Tibial artery (tissue), 4 donors: ENCODE data around the gene SPTBN5.

Source experiments
- DNase-seq, 2 donors: peaks; one replicate each; pipeline ENCODE4 v3.0.0-alpha.2; 2019
- H3K27ac ChIP-seq, 2 donors: fragments of 200-600 bp; sonication (generic) in 1 of 2; 1 replicate in 1 of 2; 2 replicates in 1 of 2; pipeline ENCODE4 v1.5.1; 2018 to 2019; ENCODE audit warnings: mild to moderate bottlenecking in 1 of 2
- H3K27me3 ChIP-seq, 2 donors: fragments of 200-600 bp; sonication (generic) in 1 of 2; one replicate each; pipeline versions ENCODE4 v1.5.1 to v1.6.0; 2016 to 2019
- H3K36me3 ChIP-seq, 3 donors: fragments of 200-600 bp; sonication (generic) in 2 of 3; one replicate each; pipeline ENCODE4 v1.5.1; 2016 to 2019; ENCODE audit warnings: mild to moderate bottlenecking in 2 of 3
- H3K4me1 ChIP-seq, 4 donors: fragments of 200-600 bp; sonication (generic) in 2 of 4; 1 replicate in 3 of 4; 2 replicates in 1 of 4; pipeline ENCODE4 v1.5.1; 2016 to 2019
- H3K4me3 ChIP-seq, 2 donors: fragments of 200-600 bp; sonication (generic) in 1 of 2; 1 replicate in 1 of 2; 2 replicates in 1 of 2; pipeline ENCODE4 v1.5.1; 2018 to 2019; ENCODE audit warnings: mild to moderate bottlenecking in 2 of 2
- H3K9me3 ChIP-seq, 3 donors: fragments of 200-600 bp; sonication (generic) in 1 of 3; one replicate each; pipeline ENCODE4 v1.5.1; 2016 to 2019
- intact Hi-C: fragments of 100-400 bp; cut with DNase I; formaldehyde crosslinking; loops from one replicate; pipeline ENCODE4 v1.15.0; 2023; ENCODE audit warnings: low total_unique reads
- TF ChIP-seq, protein P1 (sequence below), 2 experiments: fragments of 200-600 bp in 1 of 2; fragments of 450-650 bp in 1 of 2; IDR thresholded peaks; one replicate each; pipeline ENCODE4 v1.5.1; 2017 to 2019; ENCODE audit warnings: antibody characterized with exemption in 2 of 2, mild to moderate bottlenecking in 1 of 2, moderate library complexity in 1 of 2

SPTBN5 gene

DNA sequence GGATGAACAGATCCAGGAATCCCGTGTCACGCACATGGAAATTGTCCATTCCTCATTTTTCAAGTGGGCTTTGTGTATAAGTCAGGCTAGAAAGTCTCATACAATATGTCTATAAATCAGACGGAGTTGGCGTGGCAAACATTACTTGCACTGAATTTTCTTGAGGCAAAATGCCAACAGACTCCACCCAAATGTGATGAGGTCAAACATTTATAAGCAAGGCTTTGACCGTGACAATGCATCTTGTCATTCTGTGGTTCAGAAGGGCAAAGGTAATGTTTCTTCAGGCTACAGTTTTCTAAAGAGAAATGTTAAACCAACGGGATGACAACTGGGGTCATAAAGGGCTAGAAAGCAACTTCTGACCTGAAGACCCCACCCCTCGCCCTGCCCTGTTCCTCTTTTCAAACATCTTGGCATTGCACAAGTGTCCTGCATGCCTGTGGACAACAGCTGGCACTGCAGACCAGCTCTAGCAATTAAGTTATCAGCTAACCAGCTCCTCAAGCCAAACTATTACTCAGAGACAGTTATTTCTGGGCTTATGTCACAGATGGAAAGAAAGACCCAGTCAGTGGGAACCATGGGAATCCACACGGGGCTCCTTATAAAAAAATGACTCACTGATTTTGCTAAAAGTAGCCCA, 36.5 kb upstream of the SPTBN5 start:
- H3K27me3 ChIP-seq: no peaks in the 10 kb centered on the region
- no peaks in the 10 kb centered on the region for H3K36me3 ChIP-seq
- TF ChIP-seq, protein P1, sequence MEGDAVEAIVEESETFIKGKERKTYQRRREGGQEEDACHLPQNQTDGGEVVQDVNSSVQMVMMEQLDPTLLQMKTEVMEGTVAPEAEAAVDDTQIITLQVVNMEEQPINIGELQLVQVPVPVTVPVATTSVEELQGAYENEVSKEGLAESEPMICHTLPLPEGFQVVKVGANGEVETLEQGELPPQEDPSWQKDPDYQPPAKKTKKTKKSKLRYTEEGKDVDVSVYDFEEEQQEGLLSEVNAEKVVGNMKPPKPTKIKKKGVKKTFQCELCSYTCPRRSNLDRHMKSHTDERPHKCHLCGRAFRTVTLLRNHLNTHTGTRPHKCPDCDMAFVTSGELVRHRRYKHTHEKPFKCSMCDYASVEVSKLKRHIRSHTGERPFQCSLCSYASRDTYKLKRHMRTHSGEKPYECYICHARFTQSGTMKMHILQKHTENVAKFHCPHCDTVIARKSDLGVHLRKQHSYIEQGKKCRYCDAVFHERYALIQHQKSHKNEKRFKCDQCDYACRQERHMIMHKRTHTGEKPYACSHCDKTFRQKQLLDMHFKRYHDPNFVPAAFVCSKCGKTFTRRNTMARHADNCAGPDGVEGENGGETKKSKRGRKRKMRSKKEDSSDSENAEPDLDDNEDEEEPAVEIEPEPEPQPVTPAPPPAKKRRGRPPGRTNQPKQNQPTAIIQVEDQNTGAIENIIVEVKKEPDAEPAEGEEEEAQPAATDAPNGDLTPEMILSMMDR (IDR thresholded peaks at IDR 0.05): peak; percentile 45 to 47
- H3K27ac ChIP-seq: peak overlapping the region; percentile 61 to 71
- peaks cover 0 to 95% (median 76%) of the 10 kb centered on the region in 4 donors for H3K4me1 ChIP-seq
- H3K4me3 ChIP-seq: no peak overlapping the region
- intact Hi-C loops: loop anchor here (5.0 kb wide), 1 partner anchor 42 kb away; the partner anchor contains the start of gene EHD4
- H3K9me3 ChIP-seq: no peaks in the 10 kb centered on the region
- DNase-seq: peak; percentile 85 to 86

- TF ChIP-seq, protein P1 (IDR thresholded peaks at IDR 0.05): no peak
- H3K9me3 ChIP-seq: no peaks in the 10 kb centered on the region
- H3K36me3 ChIP-seq: peaks cover 0 to 7% (median 7%) of the 10 kb centered on the region in 3 donors
- peak overlapping the region; percentile 61 to 71 for H3K27ac ChIP-seq
- no peaks in the 10 kb centered on the region for H3K27me3 ChIP-seq
- peak; percentile 66 to 83 for DNase-seq
- peaks cover 0 to 82% (median 69%) of the 10 kb centered on the region in 4 donors for H3K4me1 ChIP-seq
- intact Hi-C loops: no loop called here
- H3K4me3 ChIP-seq: no peak overlapping the region
These were observed 35.1 kb upstream of the SPTBN5 start for GRCh38 chr15:41928637-41929620.

- peak overlapping the region; percentile 61 to 71 for H3K27ac ChIP-seq
- peaks cover 0 to 73% (median 61%) of the 10 kb centered on the region in 4 donors for H3K4me1 ChIP-seq
These were observed 34.2 kb upstream of the SPTBN5 start for GRCh38 chr15:41928100-41928499.

DNA sequence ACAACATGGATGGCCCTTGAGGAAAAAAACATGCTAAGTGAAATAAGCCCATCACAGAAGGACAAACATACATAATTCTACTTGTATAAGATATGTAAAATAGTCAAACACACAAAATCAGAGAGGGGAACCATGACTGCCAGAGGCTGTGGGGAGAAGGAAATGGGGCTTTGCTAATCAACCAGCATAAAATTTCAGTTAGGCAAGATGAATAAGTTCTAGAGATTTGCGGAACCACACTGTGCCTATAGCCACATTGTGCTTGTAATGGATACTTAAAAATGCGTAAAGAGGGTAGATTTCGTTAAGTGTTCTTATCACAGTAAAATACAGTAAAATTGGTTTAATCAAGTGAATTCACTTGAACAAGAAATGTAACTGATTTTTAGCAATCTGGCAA, 33.7 kb upstream of the SPTBN5 start:
- H3K36me3 ChIP-seq: peaks cover 0 to 7% (median 7%) of the 10 kb centered on the region in 3 donors
- no peak for DNase-seq
- intact Hi-C loops: no loop called here

More at GRCh38 chr15:41928100-41928499, 34.2 kb upstream of the SPTBN5 start:
- TF ChIP-seq, protein P1 (IDR thresholded peaks at IDR 0.05): no peak
- H3K4me3 ChIP-seq: no peak overlapping the region
- DNase-seq: peak in 1 of 2 donors; percentile 16
- peaks cover 0 to 7% (median 7%) of the 10 kb centered on the region in 3 donors for H3K36me3 ChIP-seq
- intact Hi-C loops: no loop called here
- H3K27me3 ChIP-seq: no peaks in the 10 kb centered on the region
- no peaks in the 10 kb centered on the region for H3K9me3 ChIP-seq

More for the DNA sequence above, 33.7 kb upstream of the SPTBN5 start:
- TF ChIP-seq, protein P1 (IDR thresholded peaks at IDR 0.05): no peak
- Histone ChIP-seq H3K4me3 (no peak overlapping the region), H3K9me3 (no peaks in the 10 kb centered on the region), H3K4me1 (peaks cover 0 to 68% (median 58%) of the 10 kb centered on the region in 4 donors), H3K27ac (peak overlapping the region in 1 of 2 donors; percentile 61), H3K27me3 (no peaks in the 10 kb centered on the region)
